NCI-H774 (cell line): ENCODE data around the gene BAIAP2.
A peak's percentile ranks its signal among the peaks of the same experiment; 100 is the strongest.
"Not testable (repeated sequence)": the region's sequence is repeated elsewhere in the genome, so short reads cannot be mapped to it uniquely, and the experiment has no call there.

ENCODE experiments used
- DNase-seq: peaks from one replicate; lab custom pipeline; 2025; lab: John Stamatoyannopoulos, UW

The BAIAP2 gene

DNA sequence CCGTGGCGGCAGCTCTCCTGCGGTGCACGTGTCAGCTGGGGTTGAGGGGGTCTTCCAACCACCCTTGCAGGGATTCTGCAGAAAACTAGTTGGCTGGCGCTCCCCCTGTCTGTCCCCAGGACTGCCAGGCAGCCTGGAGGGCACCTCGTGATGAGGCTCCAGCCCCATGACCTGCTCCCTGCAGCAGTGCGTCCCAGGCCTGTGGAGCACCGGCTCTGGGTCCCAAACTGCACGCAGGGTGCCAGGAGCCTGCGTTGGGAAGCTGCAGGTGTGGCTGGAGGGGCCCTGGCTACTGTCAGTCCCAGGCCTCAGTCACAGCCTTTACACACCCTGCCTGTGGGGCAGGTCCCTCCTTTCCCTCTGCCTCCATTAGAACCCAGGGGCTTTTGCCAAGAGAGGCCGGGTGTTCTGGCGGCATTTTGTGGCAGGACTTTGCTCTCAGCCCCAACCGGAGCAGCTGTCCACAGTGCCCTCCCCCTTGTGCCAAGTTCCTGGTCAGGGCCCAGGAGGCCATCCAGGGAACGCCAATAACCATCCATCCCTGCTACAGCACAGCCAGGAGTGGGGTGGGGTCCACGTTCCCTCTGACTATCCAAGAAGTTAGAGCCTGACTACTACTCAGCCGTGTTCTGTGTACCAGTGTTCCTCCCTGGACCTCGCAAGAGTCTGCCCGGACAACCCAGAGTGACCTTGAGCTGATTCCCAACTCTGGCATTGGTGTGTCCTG lies 34.2 kb upstream of the BAIAP2 start:
- no peak for DNase-seq

GRCh38 chr17:81002013-81002384 lies 33.0 kb upstream of the BAIAP2 start:
- no peak for DNase-seq

- peak; percentile 89 for DNase-seq
Observed at GRCh38 chr17:81002409-81003361, 32.3 kb upstream of the BAIAP2 start.

DNA sequence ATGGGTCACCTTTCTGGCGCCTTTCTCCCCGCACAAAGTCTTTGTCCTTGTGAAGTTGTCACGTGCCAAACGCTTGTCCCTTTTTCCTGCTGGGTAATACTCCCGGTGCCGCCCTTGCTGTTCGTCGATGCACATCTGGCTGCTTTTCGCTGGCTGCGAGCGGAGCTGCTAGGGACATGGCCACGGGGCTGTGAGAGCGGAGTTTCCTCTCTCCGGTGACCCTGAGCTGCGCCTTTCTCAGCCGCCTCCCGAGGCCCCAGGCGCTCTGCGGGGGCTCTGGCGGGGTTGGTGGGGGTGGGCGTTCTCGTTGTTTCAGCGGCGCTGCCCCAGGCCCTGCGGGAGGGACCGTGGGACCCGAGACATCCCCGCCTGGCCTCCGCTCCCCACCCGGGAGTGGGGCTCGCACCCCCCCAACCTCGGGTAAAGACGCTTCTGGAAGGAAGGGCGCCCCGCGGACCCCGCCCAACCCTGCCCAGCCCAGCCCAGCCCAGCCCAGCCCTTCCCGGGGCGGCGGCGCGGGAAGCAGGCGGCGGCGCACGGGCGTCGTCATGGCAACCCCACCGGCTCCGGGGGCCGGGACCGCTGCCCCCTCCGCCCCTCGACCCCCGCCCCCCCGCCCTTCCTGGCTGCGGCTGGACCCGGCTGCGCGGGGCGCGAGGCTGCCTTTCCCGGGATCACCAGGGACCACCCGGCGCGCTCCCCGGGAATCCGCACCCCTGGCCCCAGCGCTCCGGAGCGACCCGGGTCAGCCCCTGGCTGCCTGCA lies 31.1 kb upstream of the BAIAP2 start:
- no peak for DNase-seq

DNA sequence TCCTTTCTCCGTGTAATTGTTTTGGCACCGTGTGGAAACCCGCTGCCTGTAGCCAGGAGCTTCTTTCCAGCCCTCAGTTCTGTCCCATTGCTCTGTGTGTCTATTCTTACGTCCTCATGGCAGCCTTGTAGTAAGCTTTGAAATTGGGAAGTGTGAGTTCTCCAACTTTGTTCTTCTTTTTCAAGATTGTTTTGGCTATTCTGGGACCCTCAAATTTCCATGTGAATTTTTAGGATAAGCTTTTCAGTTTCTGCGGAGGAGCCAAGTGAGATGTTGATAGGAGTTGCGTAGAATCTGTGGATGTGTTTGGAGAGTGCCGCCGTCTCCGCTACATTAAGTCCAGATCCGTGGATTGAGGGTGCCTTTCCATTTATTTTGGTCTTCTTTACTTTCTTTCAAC lies 28.1 kb upstream of the BAIAP2 start:
- DNase-seq: no peak

DNA sequence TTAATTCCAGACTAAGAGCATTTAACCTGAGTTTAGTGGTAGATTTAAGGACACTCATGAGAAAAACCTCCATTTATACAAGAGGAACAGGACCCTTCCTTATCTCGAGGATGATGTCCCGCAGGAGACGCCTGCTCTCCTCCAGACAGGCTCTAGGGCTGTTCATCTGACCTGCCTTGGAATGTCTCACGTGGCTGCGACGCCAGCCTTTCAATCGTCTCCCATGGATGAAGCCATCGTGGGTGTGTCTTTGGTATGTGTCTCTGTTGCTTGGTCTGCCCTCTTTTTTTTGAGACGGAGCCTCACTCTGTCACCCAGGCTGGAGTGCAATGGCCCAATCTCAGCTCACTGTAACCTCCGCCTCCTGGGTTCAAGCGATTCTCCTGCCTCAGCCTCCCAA lies 26.8 kb upstream of the BAIAP2 start:
- DNase-seq: no peak

DNA sequence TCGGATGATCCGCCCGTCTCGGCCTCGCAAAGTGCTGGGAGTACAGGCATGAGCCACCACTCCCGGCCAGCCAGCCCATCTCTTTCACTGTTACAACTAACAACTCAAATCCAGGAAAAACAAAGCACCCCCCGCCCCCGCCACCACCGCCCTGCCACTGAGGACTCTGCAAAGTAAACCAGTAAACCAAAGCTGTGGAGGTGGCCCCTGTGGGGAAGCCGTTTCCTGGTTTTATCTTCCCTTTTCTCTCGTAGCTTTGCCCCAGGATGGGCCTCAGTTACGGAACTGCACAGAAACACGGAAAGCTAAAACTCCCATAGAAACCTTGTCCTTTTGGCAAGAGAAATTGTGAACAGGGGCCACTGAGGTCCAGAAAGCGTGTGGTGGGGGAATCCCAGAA lies 25.8 kb upstream of the BAIAP2 start:
- no peak for DNase-seq

DNA sequence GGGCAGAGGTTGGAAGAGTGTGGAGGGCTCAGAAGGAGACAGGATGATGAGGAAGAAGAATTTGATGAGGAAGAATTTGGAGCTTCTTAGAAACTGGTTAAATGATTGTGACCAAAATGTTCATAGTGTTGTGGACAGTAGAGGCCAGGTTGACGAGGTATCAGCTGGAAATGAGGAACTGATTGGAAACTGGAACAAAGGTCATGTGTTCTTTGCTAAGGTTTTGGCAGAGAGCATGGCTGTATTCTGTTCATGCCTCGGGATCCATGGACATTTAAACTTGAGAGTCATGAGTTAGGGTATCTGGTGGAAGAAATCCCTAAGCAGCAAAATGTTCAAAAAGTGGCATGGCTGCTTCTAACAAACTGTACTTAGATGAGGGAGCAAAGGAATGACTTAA lies 24.0 kb upstream of the BAIAP2 start:
- no peak for DNase-seq

GRCh38 chr17:81011951-81012350 lies 23.0 kb upstream of the BAIAP2 start:
- no peak for DNase-seq

DNA sequence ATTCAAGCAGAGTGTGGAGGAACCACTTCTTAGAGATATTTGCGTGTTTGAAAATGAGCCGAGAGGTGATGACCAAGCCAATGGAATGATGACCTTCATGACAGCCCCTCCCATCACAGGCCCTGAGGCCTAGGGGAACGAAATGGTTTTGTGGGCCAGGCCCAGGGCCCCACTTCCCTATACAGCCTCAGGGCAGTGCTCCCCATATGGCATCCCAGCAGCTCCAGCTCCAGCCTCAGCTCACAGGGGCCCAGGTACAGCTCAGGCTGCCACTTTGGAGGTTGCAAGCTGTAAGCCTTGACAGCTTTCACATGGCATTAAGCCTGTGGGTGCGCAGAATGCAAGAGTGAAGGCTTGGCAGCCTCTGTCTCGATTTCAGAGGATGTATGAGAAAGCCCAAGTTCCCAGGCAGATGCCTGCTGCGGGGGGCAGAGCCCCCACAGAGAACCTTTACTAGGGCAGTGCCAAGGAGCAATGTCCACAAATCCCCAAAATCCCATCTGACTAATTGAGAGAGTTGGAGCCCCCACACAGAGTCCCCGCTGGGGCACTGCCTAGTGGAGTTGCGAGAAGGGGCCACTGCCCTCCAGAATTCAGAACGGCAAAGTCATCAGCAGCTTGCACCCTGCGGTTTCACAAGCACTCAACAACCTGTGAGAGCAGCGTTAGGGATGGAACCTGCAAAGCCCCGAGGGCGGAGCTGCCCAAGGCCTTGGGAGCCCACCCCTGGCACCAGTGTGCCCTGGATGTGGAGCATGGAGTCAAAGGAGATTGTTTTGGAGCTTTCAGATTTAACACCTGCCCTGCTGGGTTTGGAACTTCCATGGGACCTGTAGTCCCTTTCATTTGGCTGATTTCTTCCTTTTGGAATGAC lies 22.1 kb upstream of the BAIAP2 start:
- no peak for DNase-seq

GRCh38 chr17:81013642-81014041 lies 21.3 kb upstream of the BAIAP2 start:
- no peak for DNase-seq

GRCh38 chr17:81015136-81015535 lies 19.8 kb upstream of the BAIAP2 start:
- no peak for DNase-seq

DNA sequence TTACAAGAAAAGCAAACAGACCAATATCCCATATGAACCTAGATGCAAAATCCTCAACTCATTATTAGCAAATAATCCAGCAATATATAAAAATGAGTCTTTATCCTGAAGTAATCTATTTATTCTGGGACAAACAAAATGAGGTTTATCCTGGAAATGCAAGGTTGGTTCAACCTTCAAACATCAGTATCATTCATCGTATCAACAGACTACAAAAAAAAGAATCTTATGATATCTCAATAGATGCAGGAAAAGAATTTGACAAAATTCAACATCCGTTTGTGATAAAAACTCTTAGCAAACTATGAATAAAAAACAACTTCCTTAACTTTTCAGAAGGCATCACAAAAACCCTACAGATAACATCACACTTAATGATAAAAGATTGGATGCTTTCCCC lies 18.4 kb upstream of the BAIAP2 start:
- no peak for DNase-seq

DNA sequence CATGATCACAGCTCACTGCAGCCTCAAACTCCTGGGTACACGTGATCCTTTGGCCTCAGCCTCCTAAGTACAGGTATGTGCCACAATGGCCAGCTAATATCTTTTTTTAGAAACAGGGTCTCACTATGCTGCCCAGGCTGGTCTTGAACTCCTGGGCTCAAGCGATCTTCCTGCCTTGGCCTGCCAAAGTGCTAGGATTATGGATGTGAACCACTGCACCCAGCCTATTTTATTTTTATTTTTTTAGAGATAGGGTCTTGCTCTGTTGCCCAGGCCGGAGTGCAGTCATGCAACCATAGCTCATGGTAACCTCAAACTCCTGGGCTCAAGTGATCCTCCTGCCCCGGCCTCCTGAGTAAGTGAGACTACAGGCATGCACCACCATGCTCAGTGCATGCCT lies 17.6 kb upstream of the BAIAP2 start:
- DNase-seq: not testable (repeated sequence)

GRCh38 chr17:81018044-81018802 lies 16.7 kb upstream of the BAIAP2 start:
- DNase-seq: peak; percentile 36

GRCh38 chr17:81019563-81020442 lies 15.1 kb upstream of the BAIAP2 start:
- DNase-seq: no peak

- no peak for DNase-seq
Observed at GRCh38 chr17:81020443-81020766, 14.5 kb upstream of the BAIAP2 start.

GRCh38 chr17:81020767-81021497 lies 14.0 kb upstream of the BAIAP2 start:
- DNase-seq: no peak
